T-helper 1 cell treated with Interleukin-12 subunit alpha and Interleukin-12 subunit beta and Interleukin-4 antibody, amounts not matched to agents 30 μg/mL and 1 μg/mL, for 36 hours (primary cell): Measurements from ENCODE around the gene GRM1.

Source experiments
- H3K27ac Mint-ChIP-seq: one replicate; pipeline ENCODE4 v1.8.0; 2021; ENCODE audit warnings: mild to moderate bottlenecking, mixed read lengths
- H3K27me3 Mint-ChIP-seq: one replicate; pipeline ENCODE4 v1.8.0; 2021; ENCODE audit warnings: low read depth, mixed read lengths
- H3K36me3 Mint-ChIP-seq: one replicate; pipeline ENCODE4 v1.8.0; 2021; ENCODE audit warnings: low read depth, mixed read lengths
- H3K4me1 Mint-ChIP-seq: one replicate; pipeline ENCODE4 v1.8.0; 2021; ENCODE audit warnings: low read depth, mixed read lengths
- H3K4me3 Mint-ChIP-seq: one replicate; pipeline ENCODE4 v1.8.0; 2021; ENCODE audit warnings: mild to moderate bottlenecking, moderate library complexity, mixed read lengths
- H3K9me3 Mint-ChIP-seq: one replicate; pipeline ENCODE4 v1.8.0; 2021; ENCODE audit warnings: mixed read lengths

The GRM1 gene

DNA sequence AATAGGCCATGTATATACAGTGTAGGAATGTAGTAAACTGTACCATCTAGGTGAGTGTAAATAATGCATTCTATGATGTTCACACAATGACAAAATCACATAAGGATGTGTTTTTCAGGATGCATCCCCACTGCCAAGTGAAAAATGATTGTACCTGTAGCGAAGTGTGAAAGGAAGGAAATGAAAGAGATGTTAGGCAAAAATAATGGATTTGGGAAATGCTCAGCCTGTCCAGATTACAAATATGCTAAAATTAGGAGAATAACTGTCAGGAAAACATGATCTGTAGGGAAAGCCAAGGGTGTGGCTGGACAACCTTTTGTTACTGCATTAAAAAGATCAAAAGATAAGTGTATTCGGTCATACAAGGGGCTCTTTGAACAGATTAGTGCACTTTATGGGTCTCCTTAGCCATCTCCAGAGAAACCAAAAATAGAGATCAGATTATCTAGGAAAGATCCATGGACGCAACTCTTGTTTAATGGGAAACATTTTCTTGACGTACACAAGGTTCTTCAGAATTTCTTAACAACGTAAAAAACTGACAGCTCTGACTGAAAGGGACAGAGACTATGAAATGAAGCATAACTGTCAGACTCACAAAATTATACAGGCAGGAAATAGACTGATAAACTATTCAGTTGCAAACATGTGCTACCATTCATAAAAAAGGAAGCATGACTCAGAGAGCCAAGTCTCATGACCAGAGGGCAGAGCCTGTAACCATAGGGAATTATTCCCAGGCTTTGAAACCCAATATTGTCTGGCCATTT, 261.1 kb downstream of the GRM1 start:
- Mint-ChIP-seq H3K27me3 (no peaks in the 10 kb centered on the region), H3K4me3 (no peak overlapping the region), H3K36me3 (no peaks in the 10 kb centered on the region), H3K9me3 (no peaks in the 10 kb centered on the region), H3K27ac (no peak overlapping the region), H3K4me1 (no peaks in the 10 kb centered on the region)

DNA sequence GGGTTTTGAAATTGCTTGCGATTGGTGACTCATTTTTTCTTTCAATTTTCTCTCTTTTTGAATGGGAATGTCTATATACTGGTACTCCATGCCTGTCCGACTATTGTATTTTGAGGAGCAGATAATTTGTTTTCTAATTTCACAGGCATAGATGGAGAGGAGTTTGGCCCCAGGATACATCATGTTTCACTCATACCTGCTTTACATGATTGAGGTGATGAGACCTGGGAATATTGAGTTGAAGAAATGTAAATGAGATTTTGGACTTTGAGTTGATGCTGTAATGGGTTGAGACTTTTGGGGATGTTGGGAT, 261.7 kb downstream of the GRM1 start:
- Mint-ChIP-seq H3K27me3 (no peaks in the 10 kb centered on the region), H3K4me3 (no peak overlapping the region), H3K27ac (no peak overlapping the region), H3K9me3 (no peaks in the 10 kb centered on the region), H3K36me3 (no peaks in the 10 kb centered on the region), H3K4me1 (no peaks in the 10 kb centered on the region)

DNA sequence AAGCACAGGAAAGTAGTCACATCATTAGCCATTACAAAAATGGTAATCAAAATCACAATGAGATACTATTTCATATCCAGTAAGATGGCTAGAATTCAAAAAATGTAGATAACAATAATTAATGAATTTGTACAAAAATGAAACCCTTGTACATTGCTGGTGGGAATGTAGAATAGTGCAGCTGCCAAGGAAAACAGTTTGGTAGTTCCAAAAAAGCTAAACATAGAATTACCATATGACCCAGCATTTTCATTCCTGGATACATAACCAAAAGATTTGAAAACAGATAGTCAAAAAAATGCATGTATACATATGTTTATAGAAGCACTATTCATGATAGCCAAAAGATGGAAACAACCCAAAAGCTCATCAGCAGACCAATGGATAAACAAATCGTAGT, 263.6 kb downstream of the GRM1 start:
- no peaks in the 10 kb centered on the region for H3K4me1 Mint-ChIP-seq
- H3K4me3 Mint-ChIP-seq, result no peak overlapping the region
- H3K27me3 Mint-ChIP-seq, result no peaks in the 10 kb centered on the region
- no peaks in the 10 kb centered on the region for H3K9me3 Mint-ChIP-seq
- no peaks in the 10 kb centered on the region for H3K36me3 Mint-ChIP-seq
- no peak overlapping the region for H3K27ac Mint-ChIP-seq

DNA sequence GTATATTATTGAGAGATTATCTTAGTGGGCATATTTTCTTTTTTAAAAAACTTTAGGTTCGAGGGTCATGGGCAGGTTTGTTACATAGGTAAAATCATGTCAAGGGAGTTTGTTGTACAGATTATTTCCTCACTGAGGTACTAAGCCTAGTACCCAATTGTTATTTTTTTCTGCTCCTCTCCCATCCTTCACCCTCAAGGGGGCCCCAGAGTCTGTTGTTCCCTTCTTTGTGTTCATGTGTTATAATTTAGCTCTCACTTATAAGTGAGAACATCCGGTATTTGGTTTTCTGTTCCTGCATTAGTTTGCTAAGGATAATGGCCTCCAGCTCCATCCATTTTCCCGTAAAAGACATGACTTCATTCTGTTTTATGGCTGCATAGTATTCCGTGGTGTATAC, 266.8 kb downstream of the GRM1 start:
- Mint-ChIP-seq H3K4me3 (no peak overlapping the region), H3K27ac (no peak overlapping the region), H3K36me3 (no peaks in the 10 kb centered on the region), H3K9me3 (no peaks in the 10 kb centered on the region), H3K4me1 (no peaks in the 10 kb centered on the region), H3K27me3 (no peaks in the 10 kb centered on the region)

DNA sequence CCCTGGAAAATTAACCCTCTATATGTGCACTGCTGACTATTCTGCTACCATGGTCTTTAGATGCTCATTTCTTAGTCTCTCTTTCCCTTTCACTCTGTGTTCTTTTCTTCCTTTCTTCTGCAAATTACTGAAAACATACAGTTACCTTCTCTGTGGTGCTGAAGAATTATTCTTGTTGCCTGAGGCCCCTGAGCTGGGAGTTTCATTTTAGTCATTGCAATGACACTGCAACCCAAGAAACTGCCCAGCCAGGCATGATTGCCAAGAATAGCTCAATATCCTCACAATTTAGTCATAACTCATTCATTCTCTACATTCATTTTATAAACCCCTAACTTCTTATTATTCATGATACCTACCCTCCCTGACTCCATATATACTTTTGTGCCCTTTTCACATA, 269.0 kb downstream of the GRM1 start:
- Mint-ChIP-seq H3K27ac (no peak overlapping the region), H3K36me3 (no peaks in the 10 kb centered on the region), H3K4me3 (no peak overlapping the region), H3K9me3 (no peaks in the 10 kb centered on the region), H3K4me1 (no peaks in the 10 kb centered on the region), H3K27me3 (no peaks in the 10 kb centered on the region)

DNA sequence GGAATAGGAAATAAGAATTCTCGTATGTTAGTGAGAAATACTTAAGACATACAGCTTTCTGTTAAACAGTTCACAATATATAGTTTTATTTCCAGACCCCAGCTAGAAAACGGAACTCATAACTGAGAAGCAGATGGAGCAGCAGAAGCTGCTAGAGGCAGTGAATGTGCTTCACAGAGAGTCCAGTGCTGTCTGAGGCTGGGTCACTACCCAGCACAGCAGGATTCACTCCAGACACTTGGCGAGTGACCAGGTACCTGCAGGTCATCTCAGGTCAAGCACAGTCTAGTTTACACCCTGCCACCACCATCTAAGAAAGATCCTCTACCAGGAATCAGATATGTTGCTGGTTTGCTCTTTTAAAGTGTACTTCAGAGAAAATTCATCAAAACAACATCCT, 271.7 kb downstream of the GRM1 start:
- Mint-ChIP-seq H3K4me3 (no peak overlapping the region), H3K36me3 (no peaks in the 10 kb centered on the region), H3K4me1 (no peaks in the 10 kb centered on the region), H3K9me3 (no peaks in the 10 kb centered on the region), H3K27ac (no peak overlapping the region), H3K27me3 (no peaks in the 10 kb centered on the region)

DNA sequence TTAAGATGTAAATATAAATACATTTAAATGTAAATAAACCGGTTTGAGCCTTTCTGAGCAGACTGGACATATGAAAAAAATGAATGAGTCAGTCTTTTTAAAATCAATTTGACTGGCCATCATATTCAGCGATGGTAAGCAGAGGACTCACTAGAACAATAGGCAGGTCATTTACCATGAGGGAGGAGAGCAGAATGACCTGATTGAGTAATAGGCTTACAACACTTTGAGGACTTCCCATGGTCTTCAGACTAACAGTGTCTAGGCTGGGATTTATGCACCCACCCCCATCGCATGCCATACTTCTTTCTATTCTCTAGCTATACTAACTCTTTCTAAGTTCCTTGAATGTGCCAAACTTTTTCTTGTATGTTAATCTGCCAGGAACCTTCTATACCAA, 272.9 kb downstream of the GRM1 start:
- H3K36me3 Mint-ChIP-seq, result no peaks in the 10 kb centered on the region

DNA sequence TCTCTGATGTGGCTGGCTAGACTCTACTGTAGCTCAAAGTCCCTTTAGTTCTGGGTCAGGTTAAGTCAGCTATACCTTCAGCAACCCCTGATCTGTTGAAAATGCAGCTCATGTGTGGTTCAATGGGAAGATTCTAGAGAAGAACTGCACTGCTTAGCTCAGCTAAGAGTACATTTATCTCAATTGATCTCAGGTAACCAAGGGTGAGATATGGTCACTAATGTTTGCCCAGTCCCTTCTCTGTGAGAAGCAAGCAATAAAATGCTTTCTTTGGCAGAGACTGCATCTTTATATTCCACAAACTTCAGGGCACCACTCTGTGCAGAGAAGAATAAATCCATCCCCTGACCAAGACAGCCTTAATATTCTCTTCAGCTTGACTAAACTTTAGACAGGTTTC, 274.1 kb downstream of the GRM1 start:
- no peaks in the 10 kb centered on the region for H3K36me3 Mint-ChIP-seq
- no peaks in the 10 kb centered on the region for H3K9me3 Mint-ChIP-seq
- no peaks in the 10 kb centered on the region for H3K27me3 Mint-ChIP-seq
- no peak overlapping the region for H3K27ac Mint-ChIP-seq
- no peaks in the 10 kb centered on the region for H3K4me1 Mint-ChIP-seq
- no peak overlapping the region for H3K4me3 Mint-ChIP-seq

More for the DNA sequence above, 272.9 kb downstream of the GRM1 start:
- no peaks in the 10 kb centered on the region for H3K27me3 Mint-ChIP-seq
- no peaks in the 10 kb centered on the region for H3K4me1 Mint-ChIP-seq
- no peak overlapping the region for H3K4me3 Mint-ChIP-seq
- no peak overlapping the region for H3K27ac Mint-ChIP-seq
- H3K9me3 Mint-ChIP-seq, result no peaks in the 10 kb centered on the region

DNA sequence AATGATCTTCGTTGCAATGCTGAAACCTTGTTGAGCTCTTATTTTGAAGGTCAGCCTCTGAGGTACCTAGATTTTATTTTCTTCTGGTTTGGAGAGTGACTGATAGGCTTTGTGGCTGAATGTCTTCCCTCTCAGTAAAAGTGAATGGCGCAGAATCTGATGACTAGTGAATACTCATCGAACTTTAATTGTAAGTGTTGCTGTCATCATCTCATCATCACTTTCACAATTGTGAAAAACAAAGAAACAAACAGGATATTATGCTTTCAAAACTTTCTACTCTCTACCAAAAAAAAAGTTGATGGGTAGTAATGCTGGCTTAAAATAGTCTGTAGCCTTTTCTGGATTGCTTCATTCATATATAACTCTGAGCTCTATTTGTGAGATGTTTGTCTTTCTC, 275.3 kb downstream of the GRM1 start:
- Mint-ChIP-seq H3K27ac (no peak overlapping the region), H3K4me1 (no peaks in the 10 kb centered on the region), H3K27me3 (no peaks in the 10 kb centered on the region)

DNA sequence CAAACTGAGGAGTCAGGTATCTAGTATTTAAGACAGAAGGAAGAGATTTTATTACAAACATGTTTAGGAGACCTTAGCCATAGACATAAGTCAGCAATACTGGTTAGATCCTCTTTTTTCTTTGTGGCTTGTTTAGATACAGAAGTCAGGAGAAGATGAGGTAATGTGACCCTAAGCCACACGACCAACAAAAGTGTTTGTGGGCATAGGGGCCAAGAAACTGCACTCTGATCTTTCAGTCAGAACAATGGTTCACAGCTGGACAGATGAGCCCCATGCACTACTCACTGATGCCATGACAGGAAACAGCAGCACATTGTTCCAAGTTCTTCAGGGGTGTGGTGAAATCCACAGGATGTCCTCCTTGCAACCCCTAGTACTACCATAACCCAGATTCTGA, 276.2 kb downstream of the GRM1 start:
- Mint-ChIP-seq H3K27ac (no peak overlapping the region), H3K36me3 (no peaks in the 10 kb centered on the region), H3K4me1 (no peaks in the 10 kb centered on the region), H3K9me3 (no peaks in the 10 kb centered on the region), H3K4me3 (no peak overlapping the region), H3K27me3 (no peaks in the 10 kb centered on the region)

More for the DNA sequence above, 275.3 kb downstream of the GRM1 start:
- Mint-ChIP-seq H3K4me3 (no peak overlapping the region), H3K36me3 (no peaks in the 10 kb centered on the region), H3K9me3 (no peaks in the 10 kb centered on the region)

DNA sequence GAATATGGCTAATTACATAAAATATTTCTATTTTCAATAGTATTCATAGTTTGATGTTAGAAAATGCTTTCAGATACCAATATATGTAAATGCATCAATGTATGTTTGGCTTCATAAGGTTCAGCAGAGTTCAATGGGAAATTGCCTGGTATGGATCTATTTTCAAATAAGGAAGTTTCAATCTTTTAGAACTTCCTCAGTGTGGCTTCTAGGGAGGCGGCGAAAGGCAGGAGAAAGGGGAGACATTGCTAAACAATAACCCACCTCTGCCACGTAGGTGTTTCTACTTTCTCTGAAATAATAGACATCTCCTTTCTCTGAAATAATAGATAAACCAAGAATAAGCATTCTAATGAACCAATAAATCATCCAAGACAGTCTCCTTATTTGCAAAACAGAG, 277.1 kb downstream of the GRM1 start:
- H3K4me1 Mint-ChIP-seq, result no peaks in the 10 kb centered on the region
- H3K9me3 Mint-ChIP-seq, result no peaks in the 10 kb centered on the region
- H3K4me3 Mint-ChIP-seq, result no peak overlapping the region
- no peaks in the 10 kb centered on the region for H3K36me3 Mint-ChIP-seq
- H3K27ac Mint-ChIP-seq, result no peak overlapping the region
- no peaks in the 10 kb centered on the region for H3K27me3 Mint-ChIP-seq

DNA sequence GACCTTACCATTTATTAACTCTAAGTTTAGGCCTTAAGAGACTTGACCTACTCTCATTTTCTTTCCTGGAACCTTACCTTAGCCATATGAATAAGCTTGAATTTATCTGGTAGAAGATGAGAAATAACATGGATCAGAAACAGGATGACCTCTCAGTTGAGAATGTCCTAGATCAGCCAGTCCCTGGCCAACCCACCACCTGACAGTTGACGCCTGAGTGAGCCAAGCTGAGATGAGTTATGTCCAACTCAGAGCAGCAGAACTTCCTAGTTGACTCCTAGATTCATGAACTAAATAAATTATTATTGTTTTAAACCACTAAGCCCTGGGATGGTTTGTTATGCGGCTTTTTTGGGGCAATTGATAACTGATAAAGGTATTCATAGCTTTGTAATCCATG, 281.8 kb downstream of the GRM1 start:
- H3K9me3 Mint-ChIP-seq, result no peaks in the 10 kb centered on the region
- H3K27ac Mint-ChIP-seq, result no peak overlapping the region
- no peaks in the 10 kb centered on the region for H3K36me3 Mint-ChIP-seq
- no peaks in the 10 kb centered on the region for H3K4me1 Mint-ChIP-seq
- H3K27me3 Mint-ChIP-seq, result no peaks in the 10 kb centered on the region
- no peak overlapping the region for H3K4me3 Mint-ChIP-seq

DNA sequence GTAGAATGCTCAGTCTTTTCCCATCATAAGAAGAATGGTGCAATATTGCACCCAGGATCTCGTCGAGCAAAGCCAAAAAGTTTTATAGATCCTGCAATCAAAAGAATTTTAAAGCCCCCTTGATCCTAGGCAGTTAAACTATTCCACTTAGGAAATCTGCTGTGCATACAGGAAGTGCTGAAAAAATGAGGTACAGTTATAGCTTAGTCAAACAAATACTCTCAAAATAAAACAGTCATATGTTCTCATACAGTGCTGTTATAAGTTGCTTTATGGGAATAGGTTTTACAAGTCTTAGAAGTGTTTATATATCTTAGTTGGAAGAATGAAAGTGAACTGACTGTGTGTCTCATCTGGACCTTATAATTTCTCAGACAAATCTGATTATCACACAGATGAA, 282.2 kb downstream of the GRM1 start:
- no peaks in the 10 kb centered on the region for H3K36me3 Mint-ChIP-seq
- no peaks in the 10 kb centered on the region for H3K27me3 Mint-ChIP-seq
- H3K4me3 Mint-ChIP-seq, result no peak overlapping the region
- no peaks in the 10 kb centered on the region for H3K9me3 Mint-ChIP-seq
- H3K4me1 Mint-ChIP-seq, result no peaks in the 10 kb centered on the region
- H3K27ac Mint-ChIP-seq, result no peak overlapping the region

DNA sequence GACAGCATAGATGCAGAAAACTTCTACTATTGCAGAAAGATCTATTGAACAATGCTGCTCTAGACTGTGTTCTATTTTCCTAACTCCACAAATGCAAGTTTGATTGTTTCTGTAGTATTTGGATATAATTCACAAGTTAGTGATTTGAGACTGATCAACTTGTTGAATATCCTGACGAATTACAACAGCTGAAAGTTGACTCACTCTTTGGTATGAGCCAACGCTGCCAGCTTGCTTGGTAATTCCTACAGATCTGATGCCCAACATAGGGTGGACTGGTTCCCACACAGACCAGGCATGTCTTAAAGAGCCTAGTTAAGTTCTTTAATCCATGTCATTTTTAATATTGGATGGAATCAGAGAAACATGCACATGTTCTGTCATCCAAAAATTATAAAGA, 283.7 kb downstream of the GRM1 start:
- no peaks in the 10 kb centered on the region for H3K36me3 Mint-ChIP-seq
- no peaks in the 10 kb centered on the region for H3K27me3 Mint-ChIP-seq
- no peaks in the 10 kb centered on the region for H3K9me3 Mint-ChIP-seq
- no peak overlapping the region for H3K4me3 Mint-ChIP-seq
- H3K27ac Mint-ChIP-seq, result no peak overlapping the region
- no peaks in the 10 kb centered on the region for H3K4me1 Mint-ChIP-seq

DNA sequence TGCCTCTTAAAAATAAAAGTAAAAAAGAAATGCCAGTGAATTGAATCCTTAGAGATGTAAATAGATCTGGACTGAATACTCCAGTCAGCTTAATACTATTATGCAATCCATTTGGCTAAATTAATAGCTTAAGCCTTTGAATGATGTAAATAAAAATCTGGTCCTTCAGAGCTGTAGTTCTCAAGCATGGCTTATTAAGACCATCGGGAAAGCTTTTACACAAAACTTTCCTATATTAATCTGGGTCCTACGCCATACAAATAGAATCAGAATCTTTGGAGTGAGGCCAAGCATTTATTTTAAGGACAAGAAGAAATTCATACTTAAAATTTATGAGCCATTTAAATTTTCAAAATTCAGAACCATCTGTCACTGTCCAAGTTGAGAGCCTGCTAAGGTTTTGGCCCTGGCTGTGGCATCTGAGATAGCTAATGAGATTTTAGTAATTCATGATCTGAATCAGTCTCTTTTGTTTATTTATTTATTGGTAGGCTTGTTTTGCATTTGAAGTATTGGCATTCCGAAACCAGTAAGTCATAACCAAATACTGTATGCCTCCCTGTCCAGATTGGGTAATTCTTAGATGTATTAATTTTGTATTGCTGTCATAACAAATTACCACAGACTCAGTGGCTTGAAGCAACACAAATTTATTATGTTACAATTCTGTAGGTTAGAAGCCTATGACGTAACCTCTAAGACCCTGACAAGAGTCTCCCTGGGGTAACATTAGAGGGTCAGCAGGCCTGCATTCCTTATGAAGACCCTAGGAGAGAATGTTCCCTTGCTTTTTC, 286.7 kb downstream of the GRM1 start:
- Mint-ChIP-seq H3K27me3 (no peaks in the 10 kb centered on the region), H3K4me1 (no peaks in the 10 kb centered on the region), H3K9me3 (no peaks in the 10 kb centered on the region), H3K36me3 (no peaks in the 10 kb centered on the region), H3K4me3 (no peak overlapping the region), H3K27ac (no peak overlapping the region)
